GM12873 (cell line): Measurements from ENCODE around the gene SOX1.

Experiments used
- TF ChIP-seq, protein P1 (sequence below): IDR thresholded peaks from 2 replicates; pipeline ENCODE4 v1.5.1; 2012; ENCODE audit warnings: low read depth, mild to moderate bottlenecking, moderate library complexity, low read length, control low read depth; ENCODE audit not compliant: insufficient read depth; ENCODE audit errors: missing control alignments

The SOX1 gene

DNA sequence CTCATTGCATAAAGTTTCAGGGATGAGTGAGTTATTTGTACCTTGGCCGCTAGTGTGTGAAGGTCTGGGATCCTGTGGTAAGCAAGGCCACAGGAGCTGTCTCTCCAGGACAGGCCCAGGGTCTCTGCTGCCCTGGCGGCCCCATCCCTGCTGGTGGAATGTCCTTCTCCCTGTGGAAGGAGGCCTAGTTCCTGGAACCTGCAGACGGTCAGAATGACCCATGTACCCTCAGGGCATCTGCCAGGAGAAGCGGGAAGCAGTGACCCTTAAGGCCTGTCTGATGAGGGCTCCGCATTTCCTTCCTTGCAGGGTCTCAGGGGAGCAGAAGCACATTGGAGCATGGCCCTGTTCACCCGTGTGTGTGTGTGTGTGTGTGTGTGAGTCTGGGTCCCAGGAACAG, 32.1 kb upstream of the SOX1 start:
- TF ChIP-seq, protein P1, sequence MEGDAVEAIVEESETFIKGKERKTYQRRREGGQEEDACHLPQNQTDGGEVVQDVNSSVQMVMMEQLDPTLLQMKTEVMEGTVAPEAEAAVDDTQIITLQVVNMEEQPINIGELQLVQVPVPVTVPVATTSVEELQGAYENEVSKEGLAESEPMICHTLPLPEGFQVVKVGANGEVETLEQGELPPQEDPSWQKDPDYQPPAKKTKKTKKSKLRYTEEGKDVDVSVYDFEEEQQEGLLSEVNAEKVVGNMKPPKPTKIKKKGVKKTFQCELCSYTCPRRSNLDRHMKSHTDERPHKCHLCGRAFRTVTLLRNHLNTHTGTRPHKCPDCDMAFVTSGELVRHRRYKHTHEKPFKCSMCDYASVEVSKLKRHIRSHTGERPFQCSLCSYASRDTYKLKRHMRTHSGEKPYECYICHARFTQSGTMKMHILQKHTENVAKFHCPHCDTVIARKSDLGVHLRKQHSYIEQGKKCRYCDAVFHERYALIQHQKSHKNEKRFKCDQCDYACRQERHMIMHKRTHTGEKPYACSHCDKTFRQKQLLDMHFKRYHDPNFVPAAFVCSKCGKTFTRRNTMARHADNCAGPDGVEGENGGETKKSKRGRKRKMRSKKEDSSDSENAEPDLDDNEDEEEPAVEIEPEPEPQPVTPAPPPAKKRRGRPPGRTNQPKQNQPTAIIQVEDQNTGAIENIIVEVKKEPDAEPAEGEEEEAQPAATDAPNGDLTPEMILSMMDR = no peak

DNA sequence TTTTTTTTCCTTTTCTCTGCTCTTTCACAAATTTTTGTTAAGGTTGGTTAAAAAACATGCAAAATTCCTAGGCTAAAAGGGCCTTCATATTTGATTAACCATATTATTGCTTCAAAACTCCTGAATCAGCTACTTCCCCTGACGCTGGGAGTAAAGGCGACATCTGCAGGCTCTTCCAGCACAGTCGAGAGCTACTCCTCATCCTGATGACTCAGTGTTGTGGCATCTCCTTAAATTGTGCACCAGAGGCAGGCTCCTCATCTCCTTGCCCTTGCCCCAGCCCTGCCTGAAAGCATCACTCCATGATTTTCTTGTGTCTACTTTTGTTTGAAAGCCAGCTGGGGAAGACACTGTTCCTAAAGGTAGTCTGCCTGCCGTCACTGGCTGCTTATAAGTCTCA, 24.5 kb upstream of the SOX1 start:
- TF ChIP-seq, protein P1 = no peak

DNA sequence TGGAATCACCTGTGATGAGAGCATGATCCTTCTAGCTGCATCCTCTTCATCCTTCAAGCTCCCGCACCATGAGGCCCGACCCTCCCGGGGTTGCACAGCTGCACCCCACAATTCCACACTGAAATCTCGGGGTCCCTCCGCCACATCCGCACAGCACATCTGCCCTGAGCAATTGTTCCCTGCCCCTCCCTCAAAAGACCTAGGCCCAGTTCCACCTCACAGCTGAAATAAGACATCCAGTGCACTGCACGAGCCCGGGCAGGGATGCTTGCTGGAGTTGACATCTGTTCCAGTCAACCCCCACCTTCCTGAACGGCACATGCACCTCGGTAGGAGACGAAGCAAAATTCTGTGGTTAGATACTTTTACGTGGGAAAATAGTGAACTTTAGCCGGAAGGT, 14.7 kb upstream of the SOX1 start:
- TF ChIP-seq, protein P1 = no peak

- TF ChIP-seq, protein P1 = no peak
Measured at GRCh38 chr13:112053167-112053743, 13.7 kb upstream of the SOX1 start.

- TF ChIP-seq, protein P1 = no peak
Measured at GRCh38 chr13:112053744-112054615, 13.0 kb upstream of the SOX1 start.

DNA sequence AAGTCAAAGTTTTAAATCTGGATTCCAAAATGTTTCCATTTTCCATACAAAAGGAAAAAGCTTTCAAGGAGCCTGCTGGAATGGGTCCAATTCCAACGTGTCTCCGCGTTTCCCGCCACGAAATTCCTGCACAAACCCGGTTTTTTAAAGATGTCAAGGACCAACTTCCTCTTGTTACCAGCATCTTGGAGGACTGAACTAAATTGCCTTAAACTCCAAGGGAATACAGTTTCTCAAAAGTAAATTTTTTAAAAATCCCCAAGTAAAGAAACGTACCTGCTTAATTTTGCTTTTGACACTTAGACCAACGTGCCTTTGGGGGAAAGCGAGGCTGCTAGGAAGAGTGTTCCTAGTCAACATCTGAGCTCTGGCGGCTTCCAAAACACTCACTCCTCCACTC, 12.3 kb upstream of the SOX1 start:
- TF ChIP-seq, protein P1 = no peak

DNA sequence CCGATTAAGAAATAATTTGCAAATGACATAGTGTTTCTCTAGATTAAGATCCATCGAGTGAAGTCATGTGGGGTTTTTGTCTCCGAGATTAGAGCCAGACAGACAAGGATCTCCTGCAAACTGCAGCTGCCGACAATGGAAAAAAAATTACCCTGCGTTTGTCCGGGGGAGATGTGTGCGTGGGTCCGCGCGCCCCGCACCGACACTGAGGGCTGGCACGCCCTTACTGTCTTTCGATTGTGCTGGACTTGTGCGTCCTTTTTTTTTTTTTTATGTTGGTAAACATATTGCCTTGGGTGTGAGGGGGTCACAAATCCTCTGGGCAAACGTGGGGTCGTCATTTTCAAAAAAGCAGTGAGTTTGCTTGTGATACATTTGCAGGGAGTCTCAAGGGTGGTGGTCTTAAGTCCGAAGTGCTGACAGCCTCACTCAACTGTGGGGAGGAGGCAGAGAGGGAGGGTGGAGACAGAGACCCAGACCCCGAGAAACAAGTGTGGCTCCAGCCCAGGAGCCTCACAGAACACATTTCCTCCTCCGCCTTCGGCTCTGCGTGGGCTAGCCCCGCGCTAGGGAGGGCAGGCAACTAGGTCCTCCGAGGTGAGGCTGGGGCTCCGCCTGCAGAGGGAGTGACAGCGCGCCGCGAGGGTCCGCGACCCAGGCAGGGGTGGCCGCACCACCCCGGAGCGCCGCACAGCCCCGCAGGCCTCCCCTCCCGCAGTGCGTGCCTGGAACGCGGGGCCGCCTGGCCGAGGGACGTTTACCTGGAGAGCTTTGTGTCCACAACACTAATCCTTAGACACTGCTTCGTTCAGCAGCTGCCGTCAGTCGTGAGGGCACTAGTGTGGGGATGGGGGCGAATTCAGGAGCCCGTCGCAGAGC, 11.7 kb upstream of the SOX1 start:
- TF ChIP-seq, protein P1 = no peak
